Activated CD4-positive, alpha-beta T cell treated with anti-CD3 and anti-CD28 coated beads, Interleukin-2, amount 10 ng/mL, durations not matched to agents 24 days and 14 days (primary cell): ENCODE data around the gene PTH1R. TPM values are rescaled to one million over a fixed set of nuclear protein-coding genes. Genes with fewer than 3 reads are reported as not detected.

ENCODE experiments used
- DNase-seq: peaks from one replicate; pipeline ENCODE4 v3.0.0; 2022
- H3K27ac Mint-ChIP-seq: one replicate; pipeline ENCODE4 v1.8.0; 2022; ENCODE audit warnings: mild to moderate bottlenecking, mixed read lengths
- H3K27me3 Mint-ChIP-seq: one replicate; pipeline ENCODE4 v1.8.0; 2022; ENCODE audit warnings: mixed read lengths
- H3K36me3 Mint-ChIP-seq: one replicate; pipeline ENCODE4 v1.8.0; 2022; ENCODE audit warnings: low read depth, mild to moderate bottlenecking, mixed read lengths
- H3K4me1 Mint-ChIP-seq: one replicate; pipeline ENCODE4 v1.8.0; 2021; ENCODE audit warnings: mixed read lengths
- H3K4me3 Mint-ChIP-seq: one replicate; pipeline ENCODE4 v1.8.0; 2022; ENCODE audit warnings: mild to moderate bottlenecking, moderate library complexity, mixed read lengths
- H3K9me3 Mint-ChIP-seq: one replicate; pipeline ENCODE4 v1.8.0; 2021; ENCODE audit warnings: mixed read lengths
- intact Hi-C: fragments of 100-400 bp; cut with micrococcal nuclease; formaldehyde crosslinking; loops from one replicate; pipeline ENCODE4 v1.15.1; 2023
- total RNA-seq: library from RNA; stranded (reverse); gene quantifications from 2 replicates; pipeline ENCODE4 v1.2.3, GENCODE V29; 2022

The PTH1R gene
- total RNA-seq, 1 donor from 2014 or later = not detected

DNA sequence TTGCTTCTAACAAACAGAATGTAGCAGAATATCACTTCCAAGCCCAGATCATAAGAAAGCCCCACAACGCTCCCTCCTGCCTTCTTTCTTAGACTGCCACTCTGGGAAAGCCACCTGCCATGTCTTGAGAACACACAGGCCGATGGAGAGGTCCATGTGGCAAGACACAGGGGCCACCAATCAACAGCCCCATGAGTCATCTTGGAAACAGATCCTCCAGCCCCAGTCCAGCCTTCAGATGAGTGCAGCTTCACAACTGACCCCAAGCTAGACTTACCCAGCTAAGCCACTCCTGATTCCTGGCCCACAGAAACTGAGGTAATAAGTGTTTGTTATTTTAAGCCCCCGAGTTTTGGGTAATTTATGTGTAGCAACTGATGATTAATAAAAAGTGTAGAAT, 39.7 kb downstream of the PTH1R start:
- no peaks in the 10 kb centered on the region for H3K27me3 Mint-ChIP-seq
- no peak overlapping the region for H3K4me3 Mint-ChIP-seq
- DNase-seq = no peak
- H3K27ac Mint-ChIP-seq = no peak overlapping the region
- H3K9me3 Mint-ChIP-seq = peaks cover 4% of the 10 kb centered on the region
- peaks cover 49% of the 10 kb centered on the region for H3K36me3 Mint-ChIP-seq
- peaks cover 18% of the 10 kb centered on the region for H3K4me1 Mint-ChIP-seq
- intact Hi-C loops = loop anchor here (5.0 kb wide), 1 partner anchor 40 kb away; no protein-coding TSS in a partner anchor

DNA sequence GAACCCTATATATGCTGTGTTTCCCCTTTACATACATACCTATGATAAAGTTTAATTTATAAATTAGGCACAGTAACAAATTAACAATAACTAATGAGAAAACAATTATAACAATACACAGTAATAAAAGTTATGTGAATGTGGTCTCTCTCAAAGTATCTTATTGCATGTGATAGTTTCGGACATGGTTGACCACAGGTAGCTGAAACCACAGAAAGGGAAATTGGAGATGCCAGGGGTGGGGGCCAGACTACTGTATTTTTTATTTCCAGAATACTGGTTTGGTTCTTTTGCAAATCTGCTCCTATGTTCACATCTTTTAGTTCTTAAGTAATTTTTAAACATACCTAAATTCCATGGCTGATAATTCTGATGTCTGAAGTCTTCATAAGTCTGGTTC, 40.7 kb downstream of the PTH1R start:
- DNase-seq = no peak
- peaks cover 57% of the 10 kb centered on the region for H3K36me3 Mint-ChIP-seq
- H3K27me3 Mint-ChIP-seq = no peaks in the 10 kb centered on the region
- H3K4me1 Mint-ChIP-seq = peaks cover 16% of the 10 kb centered on the region
- H3K9me3 Mint-ChIP-seq = peaks cover 4% of the 10 kb centered on the region
- intact Hi-C loops = loop anchor here (5.0 kb wide), 1 partner anchor 39 kb away; no protein-coding TSS in a partner anchor
- no peak overlapping the region for H3K27ac Mint-ChIP-seq
- H3K4me3 Mint-ChIP-seq = no peak overlapping the region

DNA sequence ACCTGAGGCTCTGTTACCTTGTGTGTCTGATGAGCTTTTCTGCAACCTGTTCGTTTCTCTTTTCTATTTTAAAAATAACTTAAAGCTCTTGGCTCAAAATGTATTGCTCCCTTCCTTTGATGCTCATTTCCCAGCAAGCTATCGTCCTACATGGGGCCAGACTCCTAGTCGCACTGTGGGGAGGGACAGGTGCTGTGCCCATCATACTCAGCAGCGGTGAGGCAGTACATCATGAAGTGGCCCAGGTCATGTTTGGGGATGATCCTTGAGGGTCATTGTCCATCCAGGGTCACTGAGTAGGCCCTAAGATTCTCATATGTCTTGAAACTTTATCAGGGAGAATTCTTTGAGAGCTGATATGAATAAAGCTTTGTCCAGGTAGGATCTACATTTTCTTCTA, 41.1 kb downstream of the PTH1R start:
- H3K9me3 Mint-ChIP-seq = peaks cover 4% of the 10 kb centered on the region
- H3K36me3 Mint-ChIP-seq = peaks cover 60% of the 10 kb centered on the region
- no peak overlapping the region for H3K27ac Mint-ChIP-seq
- no peak overlapping the region for H3K4me3 Mint-ChIP-seq
- no peaks in the 10 kb centered on the region for H3K27me3 Mint-ChIP-seq
- H3K4me1 Mint-ChIP-seq = peaks cover 16% of the 10 kb centered on the region
- intact Hi-C loops = loop anchor here (5.0 kb wide), 1 partner anchor 39 kb away; no protein-coding TSS in a partner anchor
- DNase-seq = no peak

GRCh38 chr3:46921041-46921440, 43.5 kb downstream of the PTH1R start:
- H3K9me3 Mint-ChIP-seq = peaks cover 4% of the 10 kb centered on the region
- H3K27ac Mint-ChIP-seq = no peak overlapping the region
- H3K27me3 Mint-ChIP-seq = no peaks in the 10 kb centered on the region
- peaks cover 12% of the 10 kb centered on the region for H3K4me1 Mint-ChIP-seq
- intact Hi-C loops = no loop called here
- H3K4me3 Mint-ChIP-seq = no peak overlapping the region
- peaks cover 66% of the 10 kb centered on the region for H3K36me3 Mint-ChIP-seq
- DNase-seq = no peak

- no peak overlapping the region for H3K4me3 Mint-ChIP-seq
- H3K9me3 Mint-ChIP-seq = peaks cover 4% of the 10 kb centered on the region
- intact Hi-C loops = loop anchor here (2.0 kb wide), 1 partner anchor 77 kb away; no protein-coding TSS in a partner anchor
- no peak overlapping the region for H3K27ac Mint-ChIP-seq
- peaks cover 62% of the 10 kb centered on the region for H3K36me3 Mint-ChIP-seq
- DNase-seq = no peak
- no peaks in the 10 kb centered on the region for H3K27me3 Mint-ChIP-seq
- H3K4me1 Mint-ChIP-seq = peaks cover 13% of the 10 kb centered on the region
Observed at GRCh38 chr3:46921871-46922271, 44.4 kb downstream of the PTH1R start.

- intact Hi-C loops = loop anchor here (2.0 kb wide), 1 partner anchor 76 kb away; no protein-coding TSS in a partner anchor
- H3K4me1 Mint-ChIP-seq = peaks cover 18% of the 10 kb centered on the region
- peaks cover 62% of the 10 kb centered on the region for H3K36me3 Mint-ChIP-seq
- no peak overlapping the region for H3K27ac Mint-ChIP-seq
- no peak for DNase-seq
- H3K9me3 Mint-ChIP-seq = peaks cover 4% of the 10 kb centered on the region
- no peak overlapping the region for H3K4me3 Mint-ChIP-seq
- no peaks in the 10 kb centered on the region for H3K27me3 Mint-ChIP-seq
Observed at GRCh38 chr3:46922426-46922825, 44.9 kb downstream of the PTH1R start.

- Mint-ChIP-seq H3K9me3 (no peaks in the 10 kb centered on the region), H3K27me3 (no peaks in the 10 kb centered on the region), H3K4me3 (no peak overlapping the region), H3K4me1 (peaks cover 22% of the 10 kb centered on the region), H3K36me3 (peaks cover 61% of the 10 kb centered on the region), H3K27ac (peak overlapping the region; percentile 80)
- DNase-seq = no peak
- intact Hi-C loops = loop anchor here (2.0 kb wide), 1 partner anchor 76 kb away; no protein-coding TSS in a partner anchor
Observed at GRCh38 chr3:46922871-46923558, 45.5 kb downstream of the PTH1R start.

GRCh38 chr3:46923559-46924350, 46.2 kb downstream of the PTH1R start:
- Mint-ChIP-seq H3K27ac (peak overlapping the region; percentile 80), H3K9me3 (peaks cover 6% of the 10 kb centered on the region), H3K27me3 (no peaks in the 10 kb centered on the region), H3K36me3 (peaks cover 62% of the 10 kb centered on the region), H3K4me3 (no peak overlapping the region), H3K4me1 (peaks cover 28% of the 10 kb centered on the region)
- intact Hi-C loops = loop anchor here (2.0 kb wide), 1 partner anchor 75 kb away; no protein-coding TSS in a partner anchor
- DNase-seq = peak; percentile 80

- Mint-ChIP-seq H3K4me3 (no peak overlapping the region), H3K9me3 (peaks cover 6% of the 10 kb centered on the region), H3K27ac (no peak overlapping the region), H3K27me3 (no peaks in the 10 kb centered on the region), H3K36me3 (peaks cover 62% of the 10 kb centered on the region), H3K4me1 (peaks cover 34% of the 10 kb centered on the region)
- intact Hi-C loops = loop anchor here (5.0 kb wide), 1 partner anchor 92 kb away; no protein-coding TSS in a partner anchor
- DNase-seq = no peak
Observed at GRCh38 chr3:46924921-46925584, 47.5 kb downstream of the PTH1R start.

DNA sequence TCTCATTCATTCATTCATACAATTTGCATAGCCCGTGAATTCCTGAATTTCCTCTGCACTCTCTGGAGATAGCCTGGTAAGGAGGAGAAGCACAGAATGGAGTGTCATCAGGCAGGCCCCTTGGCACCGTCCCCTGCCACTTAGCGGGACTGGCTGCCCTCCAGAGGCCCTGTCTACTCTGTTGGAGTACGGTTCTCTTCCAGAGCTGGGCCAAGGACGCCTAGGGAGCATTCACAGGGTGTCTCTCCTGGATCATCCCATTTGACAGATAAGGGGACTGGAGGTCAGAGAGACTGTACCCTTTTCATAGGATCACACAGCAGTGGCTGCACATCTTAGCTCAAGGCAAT, 48.0 kb downstream of the PTH1R start:
- H3K4me1 Mint-ChIP-seq = peaks cover 35% of the 10 kb centered on the region
- H3K36me3 Mint-ChIP-seq = peaks cover 60% of the 10 kb centered on the region
- peaks cover 6% of the 10 kb centered on the region for H3K9me3 Mint-ChIP-seq
- no peak overlapping the region for H3K4me3 Mint-ChIP-seq
- no peaks in the 10 kb centered on the region for H3K27me3 Mint-ChIP-seq
- peak overlapping the region; percentile 30 for H3K27ac Mint-ChIP-seq
- DNase-seq = no peak
- intact Hi-C loops = loop anchor here (5.0 kb wide), 1 partner anchor 92 kb away; no protein-coding TSS in a partner anchor

- H3K36me3 Mint-ChIP-seq = peaks cover 59% of the 10 kb centered on the region
- no peak overlapping the region for H3K4me3 Mint-ChIP-seq
- peak overlapping the region; percentile 30 for H3K27ac Mint-ChIP-seq
- intact Hi-C loops = loop anchor here (5.0 kb wide), 1 partner anchor 91 kb away; no protein-coding TSS in a partner anchor
- H3K9me3 Mint-ChIP-seq = peaks cover 6% of the 10 kb centered on the region
- H3K4me1 Mint-ChIP-seq = peaks cover 40% of the 10 kb centered on the region
- no peak for DNase-seq
- no peaks in the 10 kb centered on the region for H3K27me3 Mint-ChIP-seq
Observed at GRCh38 chr3:46926039-46926438, 48.5 kb downstream of the PTH1R start.

GRCh38 chr3:46926447-46926846, 48.9 kb downstream of the PTH1R start:
- H3K36me3 Mint-ChIP-seq = peaks cover 60% of the 10 kb centered on the region
- DNase-seq = no peak
- H3K9me3 Mint-ChIP-seq = peaks cover 6% of the 10 kb centered on the region
- intact Hi-C loops = loop anchor here (5.0 kb wide), 1 partner anchor 91 kb away; no protein-coding TSS in a partner anchor
- peaks cover 44% of the 10 kb centered on the region for H3K4me1 Mint-ChIP-seq
- H3K4me3 Mint-ChIP-seq = no peak overlapping the region
- H3K27me3 Mint-ChIP-seq = no peaks in the 10 kb centered on the region
- H3K27ac Mint-ChIP-seq = peak overlapping the region; percentile 86

- DNase-seq = peak; percentile 72
- no peaks in the 10 kb centered on the region for H3K27me3 Mint-ChIP-seq
- H3K4me1 Mint-ChIP-seq = peaks cover 51% of the 10 kb centered on the region
- peak overlapping the region; percentile 78 for H3K4me3 Mint-ChIP-seq
- peaks cover 59% of the 10 kb centered on the region for H3K36me3 Mint-ChIP-seq
- H3K9me3 Mint-ChIP-seq = peaks cover 6% of the 10 kb centered on the region
- H3K27ac Mint-ChIP-seq = peak overlapping the region; percentile 86
- intact Hi-C loops = loop anchor here (5.0 kb wide), 1 partner anchor 90 kb away; no protein-coding TSS in a partner anchor
Observed at GRCh38 chr3:46926871-46927717, 49.6 kb downstream of the PTH1R start.
